ENCODE data around the gene KRTAP21-1.

Gene KRTAP21-1

DNA sequence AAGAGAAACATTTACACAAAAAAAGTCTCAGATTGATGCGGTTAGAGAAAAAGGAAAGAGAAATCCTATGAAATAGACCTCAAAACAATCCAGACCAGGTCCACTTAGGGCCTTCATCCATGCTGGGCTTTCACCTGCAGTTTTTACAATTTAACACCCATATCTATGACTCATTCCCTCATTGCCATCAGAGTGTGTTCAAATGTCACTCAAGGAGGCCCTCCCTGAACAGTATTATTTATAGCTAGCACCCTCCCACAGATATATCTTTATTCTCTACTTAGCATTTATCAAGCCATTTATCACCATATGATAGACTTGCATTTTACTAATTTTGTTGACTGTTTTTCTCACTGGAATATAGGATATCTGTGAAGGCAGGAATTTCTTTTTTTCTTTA, 35.8 kb downstream of the KRTAP21-1 start:
- Histone ChIP-seq H3K27me3 (ENCODE audit: low read depth, low read length) (no peaks in the 10 kb centered on the region), H3K4me1 (ENCODE audit: control insufficient read depth in 1 of 2, insufficient read depth in 2 of 2, low read length in 2 of 2) (no peaks in the 10 kb centered on the region), H3K4me3 (ENCODE audit: low read depth in 1 of 2, low read length in 2 of 2) (no peak overlapping the region), H3K9me3 (ENCODE audit: control insufficient read depth in 1 of 2, low read length in 2 of 2) (no peaks in the 10 kb centered on the region), H3K36me3 (ENCODE audit: control insufficient read depth in 1 of 2, insufficient read depth in 2 of 2, low read length in 2 of 2) (no peaks in the 10 kb centered on the region), H3K27ac (ENCODE audit: low read length) (no peak overlapping the region)

DNA sequence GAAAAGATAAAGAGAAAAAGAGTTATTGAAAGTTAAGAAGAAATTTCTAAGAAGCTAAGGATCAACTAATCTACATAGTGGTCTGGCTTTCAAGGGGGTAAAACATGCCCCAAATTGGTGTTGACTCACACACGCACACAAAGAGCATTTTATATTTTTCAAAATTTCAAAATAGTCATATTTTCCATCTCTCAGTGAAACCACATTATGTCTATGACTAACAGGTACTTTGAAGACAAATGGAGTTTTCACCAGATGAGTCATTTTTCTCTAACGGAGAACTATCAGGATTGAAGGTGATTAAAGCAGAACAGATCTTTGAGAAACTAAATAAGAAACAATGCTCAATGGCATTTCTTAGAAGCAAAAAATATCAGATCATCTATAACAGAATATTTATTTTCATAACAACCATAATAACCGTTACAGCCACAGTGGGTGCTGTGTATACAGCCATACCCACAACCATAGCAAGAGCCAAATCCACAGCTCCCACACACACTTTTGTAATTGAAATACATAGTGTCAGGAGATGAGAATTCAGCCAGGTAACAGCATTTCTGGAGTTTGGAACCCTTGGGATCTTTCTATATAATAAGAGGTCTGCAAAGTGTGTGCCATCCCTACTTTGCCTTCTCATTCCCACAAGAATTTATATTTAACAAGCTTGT, 36.9 kb downstream of the KRTAP21-1 start, which contains the start of gene KRTAP21-3:
Gene KRTAP21-3, minus strand, starts transcription at position 539 of the 671 bp plus-strand sequence. Its CDS starts 18 bp downstream, at position 521.
- H3K27me3 ChIP-seq (ENCODE audit: low read depth, low read length), result no peaks in the 10 kb centered on the region
- no peak within 1 kb of the TSS for H3K4me3 ChIP-seq (ENCODE audit: low read depth in 1 of 2, low read length in 2 of 2)
- H3K27ac ChIP-seq (ENCODE audit: low read length), result no peak within 1 kb of the TSS
- no peaks in the 10 kb centered on the region for H3K4me1 ChIP-seq (ENCODE audit: control insufficient read depth in 1 of 2, insufficient read depth in 2 of 2, low read length in 2 of 2)
- no peaks in the 10 kb centered on the region for H3K36me3 ChIP-seq (ENCODE audit: control insufficient read depth in 1 of 2, insufficient read depth in 2 of 2, low read length in 2 of 2)
- no peaks in the 10 kb centered on the region for H3K9me3 ChIP-seq (ENCODE audit: control insufficient read depth in 1 of 2, low read length in 2 of 2)

- Histone ChIP-seq H3K4me3 (ENCODE audit: low read depth in 1 of 2, low read length in 2 of 2) (no peak overlapping the region), H3K27ac (ENCODE audit: low read length) (no peak overlapping the region), H3K9me3 (ENCODE audit: control insufficient read depth in 1 of 2, low read length in 2 of 2) (no peaks in the 10 kb centered on the region), H3K36me3 (ENCODE audit: control insufficient read depth in 1 of 2, insufficient read depth in 2 of 2, low read length in 2 of 2) (no peaks in the 10 kb centered on the region), H3K4me1 (ENCODE audit: control insufficient read depth in 1 of 2, insufficient read depth in 2 of 2, low read length in 2 of 2) (no peaks in the 10 kb centered on the region), H3K27me3 (ENCODE audit: low read depth, low read length) (no peaks in the 10 kb centered on the region)
Measured at GRCh38 chr21:30717105-30717504, 38.1 kb downstream of the KRTAP21-1 start.

- no peaks in the 10 kb centered on the region for H3K9me3 ChIP-seq (ENCODE audit: control insufficient read depth in 1 of 2, low read length in 2 of 2)
- no peak overlapping the region for H3K27ac ChIP-seq (ENCODE audit: low read length)
- H3K4me1 ChIP-seq (ENCODE audit: control insufficient read depth in 1 of 2, insufficient read depth in 2 of 2, low read length in 2 of 2), result no peaks in the 10 kb centered on the region
- no peak overlapping the region for H3K4me3 ChIP-seq (ENCODE audit: low read depth in 1 of 2, low read length in 2 of 2)
- no peaks in the 10 kb centered on the region for H3K27me3 ChIP-seq (ENCODE audit: low read depth, low read length)
- H3K36me3 ChIP-seq (ENCODE audit: control insufficient read depth in 1 of 2, insufficient read depth in 2 of 2, low read length in 2 of 2), result no peaks in the 10 kb centered on the region
Measured at GRCh38 chr21:30714946-30715345, 40.3 kb downstream of the KRTAP21-1 start.

GRCh38 chr21:30714456-30714855, 40.8 kb downstream of the KRTAP21-1 start:
- Histone ChIP-seq H3K27me3 (ENCODE audit: low read depth, low read length) (no peaks in the 10 kb centered on the region), H3K4me1 (ENCODE audit: control insufficient read depth in 1 of 2, insufficient read depth in 2 of 2, low read length in 2 of 2) (no peaks in the 10 kb centered on the region), H3K4me3 (ENCODE audit: low read depth in 1 of 2, low read length in 2 of 2) (no peak overlapping the region), H3K9me3 (ENCODE audit: control insufficient read depth in 1 of 2, low read length in 2 of 2) (no peaks in the 10 kb centered on the region), H3K36me3 (ENCODE audit: control insufficient read depth in 1 of 2, insufficient read depth in 2 of 2, low read length in 2 of 2) (no peaks in the 10 kb centered on the region), H3K27ac (ENCODE audit: low read length) (no peak overlapping the region)

GRCh38 chr21:30713766-30714165, 41.5 kb downstream of the KRTAP21-1 start:
- H3K27me3 ChIP-seq (ENCODE audit: low read depth, low read length), result no peaks in the 10 kb centered on the region
- H3K4me3 ChIP-seq (ENCODE audit: low read depth in 1 of 2, low read length in 2 of 2), result no peak overlapping the region
- no peaks in the 10 kb centered on the region for H3K9me3 ChIP-seq (ENCODE audit: control insufficient read depth in 1 of 2, low read length in 2 of 2)
- no peaks in the 10 kb centered on the region for H3K36me3 ChIP-seq (ENCODE audit: control insufficient read depth in 1 of 2, insufficient read depth in 2 of 2, low read length in 2 of 2)
- no peak overlapping the region for H3K27ac ChIP-seq (ENCODE audit: low read length)
- H3K4me1 ChIP-seq (ENCODE audit: control insufficient read depth in 1 of 2, insufficient read depth in 2 of 2, low read length in 2 of 2), result no peaks in the 10 kb centered on the region

- H3K9me3 ChIP-seq (ENCODE audit: control insufficient read depth in 1 of 2, low read length in 2 of 2), result no peaks in the 10 kb centered on the region
- no peaks in the 10 kb centered on the region for H3K27me3 ChIP-seq (ENCODE audit: low read depth, low read length)
- H3K36me3 ChIP-seq (ENCODE audit: control insufficient read depth in 1 of 2, insufficient read depth in 2 of 2, low read length in 2 of 2), result no peaks in the 10 kb centered on the region
- H3K4me3 ChIP-seq (ENCODE audit: low read depth in 1 of 2, low read length in 2 of 2), result no peak overlapping the region
- H3K27ac ChIP-seq (ENCODE audit: low read length), result no peak overlapping the region
- no peaks in the 10 kb centered on the region for H3K4me1 ChIP-seq (ENCODE audit: control insufficient read depth in 1 of 2, insufficient read depth in 2 of 2, low read length in 2 of 2)
Measured at GRCh38 chr21:30710499-30710898, 44.7 kb downstream of the KRTAP21-1 start.

DNA sequence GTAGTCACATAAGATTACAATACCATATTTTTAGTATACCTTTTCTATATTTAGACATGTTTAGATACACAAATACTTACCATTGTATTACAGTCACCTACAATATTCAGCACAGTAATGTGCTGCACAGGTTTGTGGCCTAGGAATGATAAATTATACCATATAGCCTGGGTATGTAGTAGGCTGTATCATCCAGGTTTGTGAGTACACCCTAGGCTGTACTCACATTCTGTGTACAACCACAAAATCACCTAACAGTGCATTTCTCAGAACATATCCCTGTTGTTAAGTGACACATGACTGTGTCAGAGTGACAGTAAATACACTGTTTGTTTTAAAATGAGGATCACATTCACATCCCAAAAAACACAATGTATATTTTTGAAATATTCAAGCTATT, 47.8 kb downstream of the KRTAP21-1 start:
- H3K36me3 ChIP-seq (ENCODE audit: control insufficient read depth in 1 of 2, insufficient read depth in 2 of 2, low read length in 2 of 2), result no peaks in the 10 kb centered on the region
- no peaks in the 10 kb centered on the region for H3K27me3 ChIP-seq (ENCODE audit: low read depth, low read length)
- no peak overlapping the region for H3K27ac ChIP-seq (ENCODE audit: low read length)
- H3K4me3 ChIP-seq (ENCODE audit: low read depth in 1 of 2, low read length in 2 of 2), result no peak overlapping the region
- no peaks in the 10 kb centered on the region for H3K4me1 ChIP-seq (ENCODE audit: control insufficient read depth in 1 of 2, insufficient read depth in 2 of 2, low read length in 2 of 2)
- H3K9me3 ChIP-seq (ENCODE audit: control insufficient read depth in 1 of 2, low read length in 2 of 2), result no peaks in the 10 kb centered on the region

Data from muscle layer of duodenum (tissue), 2 donors.